K562 (cell line): ENCODE data around the gene KDF1. TPM values are rescaled to one million over a fixed set of nuclear protein-coding genes. Genes with fewer than 3 reads are reported as not detected.

ENCODE experiments used
- ARID2 ChIP-seq: fragments of 450-650 bp; IDR thresholded peaks from 2 replicates; pipeline ENCODE4 v1.6.1; 2017; ENCODE audit warnings: antibody characterized with exemption, mild to moderate bottlenecking
- BHLHE40 ChIP-seq: IDR thresholded peaks from 2 replicates; pipeline ENCODE4 v1.6.1; 2011; ENCODE audit warnings: low read length, improper control_type of control experiment
- GTF2A2 ChIP-seq: IDR thresholded peaks from 2 replicates; pipeline ENCODE4 v1.6.1; 2016; ENCODE audit warnings: mild to moderate bottlenecking, missing genetic modification characterization, missing compliant biosample characterization
- HNRNPL ChIP-seq: fragments of 200-400 bp; formaldehyde crosslinking; IDR thresholded peaks from 2 replicates; pipeline ENCODE4 v1.6.1; 2017; ENCODE audit warnings: low read depth, mild to moderate bottlenecking, low read length
- MCM7 ChIP-seq, 2 experiments: fragments of 450-650 bp; IDR thresholded peaks; 2 replicates each; pipeline ENCODE4 v1.6.1; 2016 to 2018
- NCOA2 ChIP-seq, 2 experiments: fragments of 450-650 bp; IDR thresholded peaks; 2 replicates each; pipeline ENCODE4 v1.6.1; 2018; ENCODE audit warnings: mild to moderate bottlenecking in 2 of 2, moderate library complexity in 1 of 2; ENCODE audit not compliant: partially characterized antibody in 2 of 2
- NFE2 ChIP-seq: IDR thresholded peaks from 2 replicates; pipeline ENCODE4 v1.6.1; 2014; ENCODE audit warnings: antibody characterized with exemption, low read depth
- RBM17 ChIP-seq: fragments of 200-400 bp; formaldehyde crosslinking; IDR thresholded peaks from 2 replicates; pipeline ENCODE4 v1.6.1; 2017; ENCODE audit warnings: low read depth, mild to moderate bottlenecking, low read length, borderline replicate concordance
- RBM34 ChIP-seq: fragments of 200-400 bp; formaldehyde crosslinking; IDR thresholded peaks from 2 replicates; pipeline ENCODE4 v1.6.1; 2018; ENCODE audit warnings: low read length, borderline replicate concordance; ENCODE audit not compliant: insufficient read depth
- TEAD1 ChIP-seq, 2 experiments: fragments of 450-650 bp in 1 of 2; sonication (generic) in 1 of 2; formaldehyde crosslinking; IDR thresholded peaks; 2 replicates each; pipeline versions ENCODE4 v1.4.0 to v1.8.0; 2020 to 2022; ENCODE audit warnings: mild to moderate bottlenecking in 2 of 2, missing genetic modification reagents in 1 of 2
- TSC22D4 ChIP-seq: fragments of 450-650 bp; IDR thresholded peaks from 2 replicates; pipeline ENCODE4 v1.6.1; 2016; ENCODE audit warnings: missing genetic modification characterization, missing biosample characterization, control low read depth
- U2AF1 ChIP-seq: fragments of 200-400 bp; formaldehyde crosslinking; optimal IDR thresholded peaks from 2 replicates; pipeline ENCODE3; 2017; ENCODE audit warnings: mild to moderate bottlenecking, low read depth, low read length, moderate library complexity
- ZNF146 ChIP-seq: IDR thresholded peaks from one replicate; pipeline ENCODE4 v1.6.1; 2018; ENCODE audit warnings: missing compliant biosample characterization; ENCODE audit not compliant: unreplicated experiment
- polyA plus RNA-seq, 8 experiments: library from polyadenylated mRNA; depleted of rRNA in 4 of 8; stranded (reverse) in 5 of 8; unstranded in 3 of 8; fragments of >200 nt; fragmentation: Nextera tagmentation in 2 of 8; fragmentation: Illumina TruSeq in 1 of 8; extraction: Ambion mirVana in 2 of 8; extraction: Trizol in 1 of 8; gene quantifications; 2 replicates each; pipeline versions ENCODE4 v1.2.1 to v1.2.3, GENCODE V29; 2011 to 2014; ENCODE audit warnings: inconsistent platforms in 1 of 8, missing spikeins in 1 of 8
- total RNA-seq, 7 experiments: library from RNA; depleted of rRNA in 6 of 7; stranded (reverse); fragments of >200 nt in 6 of 7; fragmentation: Illumina TruSeq in 2 of 7; extraction: Trizol in 2 of 7; gene quantifications; 2 replicates each; pipeline versions ENCODE4 v1.2.1 to v1.2.3, GENCODE V29; 2011 to 2021; ENCODE audit warnings: low replicate concordance in 1 of 7
- TF ChIP-seq, protein P1 (sequence below): fragments of 450-650 bp; IDR thresholded peaks from 2 replicates; pipeline ENCODE4 v1.7.0; 2016; ENCODE audit warnings: borderline replicate concordance
- TF ChIP-seq, protein P2 (sequence below): sonication (generic); formaldehyde crosslinking; IDR thresholded peaks from 2 replicates; pipeline ENCODE4 v1.8.0; 2023; ENCODE audit warnings: mild to moderate bottlenecking, missing genetic modification reagents
- TF ChIP-seq, protein P3 (sequence below): sonication (generic); formaldehyde crosslinking; IDR thresholded peaks from 2 replicates; pipeline ENCODE4 v1.8.1; 2023; ENCODE audit warnings: missing genetic modification reagents, mild to moderate bottlenecking, borderline replicate concordance

KDF1 gene
- total and polyA plus RNA-seq, 9 of the 15 experiments (the other 6 are each of a cell fraction or from before 2014, with no cell fraction given), result 0.38 to 1.9 (median 0.83) TPM

DNA sequence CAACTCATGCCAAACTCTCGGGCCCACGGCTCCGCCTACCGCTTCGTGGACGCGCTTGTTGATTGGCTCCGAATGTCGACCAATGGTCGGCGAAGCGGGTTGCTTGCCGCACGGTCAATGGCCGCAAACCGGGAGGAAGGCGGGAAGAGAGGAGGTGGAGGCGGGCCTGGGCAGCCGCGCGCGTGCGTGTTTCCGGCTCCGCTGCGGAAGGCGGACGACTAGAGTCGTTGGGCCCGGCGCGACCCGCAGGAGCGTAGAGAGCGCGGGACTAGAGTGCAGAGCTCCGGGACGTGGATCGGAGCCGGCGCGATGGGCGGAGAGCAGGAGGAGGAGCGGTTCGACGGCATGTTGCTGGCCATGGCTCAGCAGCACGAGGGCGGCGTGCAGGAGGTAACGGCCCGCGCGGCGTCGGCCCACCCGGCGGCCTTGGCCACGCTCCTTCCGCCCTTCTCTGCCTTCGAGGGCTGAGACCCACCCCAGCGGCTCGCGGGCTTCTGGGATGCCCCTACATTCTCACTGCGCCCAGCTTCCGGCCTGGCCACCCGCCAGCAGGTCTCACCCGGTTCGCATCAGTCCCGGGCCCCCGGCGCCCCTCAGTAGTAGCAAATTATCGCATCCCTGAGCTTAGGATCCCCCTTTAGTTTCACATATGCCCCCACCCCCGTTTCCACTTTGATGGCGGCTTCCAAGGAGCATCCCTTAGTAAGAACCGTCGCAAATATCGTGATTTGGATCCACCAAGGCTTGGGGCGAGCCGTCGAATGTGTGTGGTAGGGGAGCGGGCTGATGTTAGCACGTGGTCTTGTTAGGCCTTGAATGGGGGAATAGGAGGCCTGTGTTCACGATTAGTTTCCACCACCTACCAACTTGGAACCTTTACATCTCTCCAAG is 38.5 kb downstream of the KDF1 start, which contains the start of gene NUDC (continued):
- no peak for TF ChIP-seq NCOA2 (IDR thresholded peaks at IDR 0.05; ENCODE audit: partially characterized antibody in 2 of 2)
- TF ChIP-seq, protein P1, sequence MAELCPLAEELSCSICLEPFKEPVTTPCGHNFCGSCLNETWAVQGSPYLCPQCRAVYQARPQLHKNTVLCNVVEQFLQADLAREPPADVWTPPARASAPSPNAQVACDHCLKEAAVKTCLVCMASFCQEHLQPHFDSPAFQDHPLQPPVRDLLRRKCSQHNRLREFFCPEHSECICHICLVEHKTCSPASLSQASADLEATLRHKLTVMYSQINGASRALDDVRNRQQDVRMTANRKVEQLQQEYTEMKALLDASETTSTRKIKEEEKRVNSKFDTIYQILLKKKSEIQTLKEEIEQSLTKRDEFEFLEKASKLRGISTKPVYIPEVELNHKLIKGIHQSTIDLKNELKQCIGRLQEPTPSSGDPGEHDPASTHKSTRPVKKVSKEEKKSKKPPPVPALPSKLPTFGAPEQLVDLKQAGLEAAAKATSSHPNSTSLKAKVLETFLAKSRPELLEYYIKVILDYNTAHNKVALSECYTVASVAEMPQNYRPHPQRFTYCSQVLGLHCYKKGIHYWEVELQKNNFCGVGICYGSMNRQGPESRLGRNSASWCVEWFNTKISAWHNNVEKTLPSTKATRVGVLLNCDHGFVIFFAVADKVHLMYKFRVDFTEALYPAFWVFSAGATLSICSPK, result no peak
- TF ChIP-seq, protein P2, sequence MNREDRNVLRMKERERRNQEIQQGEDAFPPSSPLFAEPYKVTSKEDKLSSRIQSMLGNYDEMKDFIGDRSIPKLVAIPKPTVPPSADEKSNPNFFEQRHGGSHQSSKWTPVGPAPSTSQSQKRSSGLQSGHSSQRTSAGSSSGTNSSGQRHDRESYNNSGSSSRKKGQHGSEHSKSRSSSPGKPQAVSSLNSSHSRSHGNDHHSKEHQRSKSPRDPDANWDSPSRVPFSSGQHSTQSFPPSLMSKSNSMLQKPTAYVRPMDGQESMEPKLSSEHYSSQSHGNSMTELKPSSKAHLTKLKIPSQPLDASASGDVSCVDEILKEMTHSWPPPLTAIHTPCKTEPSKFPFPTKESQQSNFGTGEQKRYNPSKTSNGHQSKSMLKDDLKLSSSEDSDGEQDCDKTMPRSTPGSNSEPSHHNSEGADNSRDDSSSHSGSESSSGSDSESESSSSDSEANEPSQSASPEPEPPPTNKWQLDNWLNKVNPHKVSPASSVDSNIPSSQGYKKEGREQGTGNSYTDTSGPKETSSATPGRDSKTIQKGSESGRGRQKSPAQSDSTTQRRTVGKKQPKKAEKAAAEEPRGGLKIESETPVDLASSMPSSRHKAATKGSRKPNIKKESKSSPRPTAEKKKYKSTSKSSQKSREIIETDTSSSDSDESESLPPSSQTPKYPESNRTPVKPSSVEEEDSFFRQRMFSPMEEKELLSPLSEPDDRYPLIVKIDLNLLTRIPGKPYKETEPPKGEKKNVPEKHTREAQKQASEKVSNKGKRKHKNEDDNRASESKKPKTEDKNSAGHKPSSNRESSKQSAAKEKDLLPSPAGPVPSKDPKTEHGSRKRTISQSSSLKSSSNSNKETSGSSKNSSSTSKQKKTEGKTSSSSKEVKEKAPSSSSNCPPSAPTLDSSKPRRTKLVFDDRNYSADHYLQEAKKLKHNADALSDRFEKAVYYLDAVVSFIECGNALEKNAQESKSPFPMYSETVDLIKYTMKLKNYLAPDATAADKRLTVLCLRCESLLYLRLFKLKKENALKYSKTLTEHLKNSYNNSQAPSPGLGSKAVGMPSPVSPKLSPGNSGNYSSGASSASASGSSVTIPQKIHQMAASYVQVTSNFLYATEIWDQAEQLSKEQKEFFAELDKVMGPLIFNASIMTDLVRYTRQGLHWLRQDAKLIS (CRISPR knock-in tag), result 0 out of 2 replicates have a peak, but pooled peaks have one; percentile 29
- no peak for TF ChIP-seq GTF2A2
- peak; percentile 71 for TF ChIP-seq U2AF1
- TF ChIP-seq TSC22D4 (tag), result no peak
- no peak for TF ChIP-seq ARID2
- TF ChIP-seq RBM17, result no peak
- TF ChIP-seq, protein P3, sequence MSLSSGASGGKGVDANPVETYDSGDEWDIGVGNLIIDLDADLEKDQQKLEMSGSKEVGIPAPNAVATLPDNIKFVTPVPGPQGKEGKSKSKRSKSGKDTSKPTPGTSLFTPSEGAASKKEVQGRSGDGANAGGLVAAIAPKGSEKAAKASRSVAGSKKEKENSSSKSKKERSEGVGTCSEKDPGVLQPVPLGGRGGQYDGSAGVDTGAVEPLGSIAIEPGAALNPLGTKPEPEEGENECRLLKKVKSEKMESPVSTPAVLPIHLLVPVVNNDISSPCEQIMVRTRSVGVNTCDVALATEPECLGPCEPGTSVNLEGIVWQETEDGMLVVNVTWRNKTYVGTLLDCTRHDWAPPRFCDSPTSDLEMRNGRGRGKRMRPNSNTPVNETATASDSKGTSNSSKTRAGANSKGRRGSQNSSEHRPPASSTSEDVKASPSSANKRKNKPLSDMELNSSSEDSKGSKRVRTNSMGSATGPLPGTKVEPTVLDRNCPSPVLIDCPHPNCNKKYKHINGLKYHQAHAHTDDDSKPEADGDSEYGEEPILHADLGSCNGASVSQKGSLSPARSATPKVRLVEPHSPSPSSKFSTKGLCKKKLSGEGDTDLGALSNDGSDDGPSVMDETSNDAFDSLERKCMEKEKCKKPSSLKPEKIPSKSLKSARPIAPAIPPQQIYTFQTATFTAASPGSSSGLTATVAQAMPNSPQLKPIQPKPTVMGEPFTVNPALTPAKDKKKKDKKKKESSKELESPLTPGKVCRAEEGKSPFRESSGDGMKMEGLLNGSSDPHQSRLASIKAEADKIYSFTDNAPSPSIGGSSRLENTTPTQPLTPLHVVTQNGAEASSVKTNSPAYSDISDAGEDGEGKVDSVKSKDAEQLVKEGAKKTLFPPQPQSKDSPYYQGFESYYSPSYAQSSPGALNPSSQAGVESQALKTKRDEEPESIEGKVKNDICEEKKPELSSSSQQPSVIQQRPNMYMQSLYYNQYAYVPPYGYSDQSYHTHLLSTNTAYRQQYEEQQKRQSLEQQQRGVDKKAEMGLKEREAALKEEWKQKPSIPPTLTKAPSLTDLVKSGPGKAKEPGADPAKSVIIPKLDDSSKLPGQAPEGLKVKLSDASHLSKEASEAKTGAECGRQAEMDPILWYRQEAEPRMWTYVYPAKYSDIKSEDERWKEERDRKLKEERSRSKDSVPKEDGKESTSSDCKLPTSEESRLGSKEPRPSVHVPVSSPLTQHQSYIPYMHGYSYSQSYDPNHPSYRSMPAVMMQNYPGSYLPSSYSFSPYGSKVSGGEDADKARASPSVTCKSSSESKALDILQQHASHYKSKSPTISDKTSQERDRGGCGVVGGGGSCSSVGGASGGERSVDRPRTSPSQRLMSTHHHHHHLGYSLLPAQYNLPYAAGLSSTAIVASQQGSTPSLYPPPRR (CRISPR knock-in tag), result no peak; the same call in 1 of the 2 replicates
- TF ChIP-seq NFE2, result no peak
- TF ChIP-seq BHLHE40, result no peak
- no peak for TF ChIP-seq RBM34
- peak in 1 of 2 experiments; percentile 17; a peak in 2 of 4 replicates for TF ChIP-seq TEAD1 (CRISPR knock-in tag; IDR thresholded peaks at IDR 0.05)
- peak; percentile 18 for TF ChIP-seq ZNF146 (CRISPR knock-in tag)
- TF ChIP-seq MCM7 (IDR thresholded peaks at IDR 0.05), result no peak
- TF ChIP-seq HNRNPL, result no peak; the same call in 1 of the 2 replicates
